ENCODE data around the gene ZNF525. TPM values are rescaled to one million over a fixed set of nuclear protein-coding genes. Genes with fewer than 3 reads are reported as not detected.
"Not testable (repeated sequence)": the region's sequence is repeated elsewhere in the genome, so short reads cannot be mapped to it uniquely, and the experiment has no call there.

ZNF525 gene
- total RNA-seq, 1 donor from 2014 or later = 12.8 TPM

GRCh38 chr19:53355739-53356138, 9.8 kb upstream of the ZNF525 start:
- Histone ChIP-seq H3K4me1 (no peaks in the 10 kb centered on the region), H3K9me3 (peaks cover 75% of the 10 kb centered on the region), H3K27me3 (ENCODE audit: low read depth) (no peaks in the 10 kb centered on the region), H3K27ac (no peak overlapping the region), H3K4me3 (no peak overlapping the region), H3K36me3 (peaks cover 12% of the 10 kb centered on the region)
- ATAC-seq = no peak
- DNase-seq = no peak
- no peak for TF ChIP-seq CTCF (IDR thresholded peaks at IDR 0.05)
- intact Hi-C loops (cut with DNase I) = no loop called here

GRCh38 chr19:53357821-53358581, 7.5 kb upstream of the ZNF525 start:
- no peaks in the 10 kb centered on the region for H3K36me3 ChIP-seq
- H3K9me3 ChIP-seq = peaks cover 52% of the 10 kb centered on the region
- ATAC-seq = no peak
- H3K4me3 ChIP-seq = no peak overlapping the region
- no peak for DNase-seq
- no peak for TF ChIP-seq CTCF (IDR thresholded peaks at IDR 0.05)
- H3K27me3 ChIP-seq (ENCODE audit: low read depth) = no peaks in the 10 kb centered on the region
- no peaks in the 10 kb centered on the region for H3K4me1 ChIP-seq
- no peak overlapping the region for H3K27ac ChIP-seq
- intact Hi-C loops (cut with DNase I) = no loop called here

- H3K36me3 ChIP-seq; H3K27ac ChIP-seq; H3K4me1 ChIP-seq; H3K4me3 ChIP-seq; intact Hi-C loops (cut with DNase I); H3K27me3 ChIP-seq (ENCODE audit: low read depth); ATAC-seq; DNase-seq: not testable (repeated sequence)
- H3K9me3 ChIP-seq = peaks cover 31% of the 10 kb centered on the region
These were observed 5.4 kb upstream of the ZNF525 start for GRCh38 chr19:53360056-53360455.

- no peaks in the 10 kb centered on the region for H3K27me3 ChIP-seq (ENCODE audit: low read depth)
- ATAC-seq (peak; percentile 69 to 80), DNase-seq (peak; percentile 46)
- peak overlapping the region; percentile 66 for H3K27ac ChIP-seq
- H3K36me3 ChIP-seq = no peaks in the 10 kb centered on the region
- TF ChIP-seq CTCF (IDR thresholded peaks at IDR 0.05) = no peak
- intact Hi-C loops (cut with DNase I) = no loop called here
- no peaks in the 10 kb centered on the region for H3K4me1 ChIP-seq
- H3K4me3 ChIP-seq = peak overlapping the region; percentile 69
- H3K9me3 ChIP-seq = no peaks in the 10 kb centered on the region
These were observed 491 bp downstream of the ZNF525 start for GRCh38 chr19:53365899-53366493.

- no peak for TF ChIP-seq CTCF (IDR thresholded peaks at IDR 0.05)
- intact Hi-C loops (cut with DNase I) = no loop called here
- Histone ChIP-seq H3K27ac (no peak overlapping the region), H3K4me1 (no peaks in the 10 kb centered on the region), H3K9me3 (no peaks in the 10 kb centered on the region), H3K27me3 (ENCODE audit: low read depth) (no peaks in the 10 kb centered on the region), H3K36me3 (peaks cover 43% of the 10 kb centered on the region), H3K4me3 (no peak overlapping the region)
- no peak for ATAC-seq
- DNase-seq = no peak
These were observed 6.7 kb downstream of the ZNF525 start for GRCh38 chr19:53372196-53372595.

- Histone ChIP-seq H3K4me1 (no peaks in the 10 kb centered on the region), H3K27ac (no peak overlapping the region), H3K27me3 (ENCODE audit: low read depth) (no peaks in the 10 kb centered on the region), H3K4me3 (no peak overlapping the region), H3K36me3 (peaks cover 55% of the 10 kb centered on the region), H3K9me3 (peaks cover 3% of the 10 kb centered on the region)
- DNase-seq = no peak
- no peak for ATAC-seq
- intact Hi-C loops (cut with DNase I) = no loop called here
- no peak for TF ChIP-seq CTCF (IDR thresholded peaks at IDR 0.05)
These were observed 8.8 kb downstream of the ZNF525 start for GRCh38 chr19:53374288-53374687.
